Parathyroid adenoma (tissue), 2 donors: ENCODE results near the gene MGAT4D.

Source experiments
- H2AFZ ChIP-seq: fragments of 300-600 bp; sonication (generic); one replicate; pipeline ENCODE4 v1.7.0; 2017; ENCODE audit warnings: antibody characterized with exemption, mild to moderate bottlenecking
- H3K27ac ChIP-seq: fragments of 300-600 bp; sonication (generic); one replicate; pipeline ENCODE4 v1.7.0; 2017
- H3K27me3 ChIP-seq: fragments of 300-600 bp; sonication (generic); one replicate; pipeline ENCODE4 v1.7.0; 2017; ENCODE audit warnings: low read length; ENCODE audit not compliant: control insufficient read depth, insufficient read depth
- H3K36me3 ChIP-seq: fragments of 300-600 bp; sonication (generic); one replicate; pipeline ENCODE4 v1.7.0; 2017; ENCODE audit warnings: low read length; ENCODE audit not compliant: control insufficient read depth, insufficient read depth
- H3K4me1 ChIP-seq: fragments of 300-600 bp; sonication (generic); one replicate; pipeline ENCODE4 v1.7.0; 2017; ENCODE audit warnings: control low read depth
- H3K4me2 ChIP-seq: fragments of 300-600 bp; sonication (generic); one replicate; pipeline ENCODE4 v1.7.0; 2017; ENCODE audit warnings: low read length
- H3K4me3 ChIP-seq: fragments of 300-600 bp; sonication (generic); one replicate; pipeline ENCODE4 v1.7.0; 2017; ENCODE audit warnings: low read depth, low read length
- H3K79me2 ChIP-seq: fragments of 300-600 bp; sonication (generic); one replicate; pipeline ENCODE4 v1.7.0; 2017; ENCODE audit warnings: control low read depth
- H3K9ac ChIP-seq: fragments of 300-600 bp; sonication (generic); one replicate; pipeline ENCODE4 v1.7.0; 2017; ENCODE audit warnings: mild to moderate bottlenecking
- H3K9me3 ChIP-seq: fragments of 300-600 bp; sonication (generic); one replicate; pipeline ENCODE4 v1.7.0; 2017; ENCODE audit warnings: low read length; ENCODE audit not compliant: control insufficient read depth
- TF ChIP-seq, protein P1 (sequence below): fragments of 300-600 bp; sonication (generic); IDR thresholded peaks from one replicate; pipeline ENCODE4 v1.7.0; 2017; ENCODE audit warnings: antibody characterized with exemption, mild to moderate bottlenecking
- donor health status: primary hyperparathyroidism.

Gene MGAT4D

DNA sequence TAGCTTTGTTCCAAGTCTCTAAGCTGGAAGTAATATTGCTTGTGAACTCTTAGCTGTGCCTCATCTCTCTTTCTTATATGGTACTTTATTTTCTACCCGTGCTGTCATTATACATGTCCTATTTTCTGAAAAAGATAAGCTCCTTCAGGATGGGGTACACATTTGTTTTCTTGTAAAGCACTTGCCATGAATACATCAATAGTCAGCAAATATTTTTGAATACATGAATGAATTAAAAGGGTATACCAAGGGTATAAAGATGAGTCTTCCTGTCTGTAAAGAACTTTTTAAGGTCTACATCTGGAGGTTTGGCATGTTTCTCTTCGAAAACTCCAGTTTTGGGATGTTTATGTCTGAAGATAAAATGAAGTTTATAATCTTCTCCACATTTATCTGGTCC lies 98.0 kb downstream of the MGAT4D start:
- H3K4me2 ChIP-seq: no peak overlapping the region
- no peak overlapping the region for H3K9ac ChIP-seq
- no peaks in the 10 kb centered on the region for H3K4me1 ChIP-seq
- H3K27me3 ChIP-seq: no peaks in the 10 kb centered on the region
- H3K27ac ChIP-seq: no peak overlapping the region
- TF ChIP-seq, protein P1, sequence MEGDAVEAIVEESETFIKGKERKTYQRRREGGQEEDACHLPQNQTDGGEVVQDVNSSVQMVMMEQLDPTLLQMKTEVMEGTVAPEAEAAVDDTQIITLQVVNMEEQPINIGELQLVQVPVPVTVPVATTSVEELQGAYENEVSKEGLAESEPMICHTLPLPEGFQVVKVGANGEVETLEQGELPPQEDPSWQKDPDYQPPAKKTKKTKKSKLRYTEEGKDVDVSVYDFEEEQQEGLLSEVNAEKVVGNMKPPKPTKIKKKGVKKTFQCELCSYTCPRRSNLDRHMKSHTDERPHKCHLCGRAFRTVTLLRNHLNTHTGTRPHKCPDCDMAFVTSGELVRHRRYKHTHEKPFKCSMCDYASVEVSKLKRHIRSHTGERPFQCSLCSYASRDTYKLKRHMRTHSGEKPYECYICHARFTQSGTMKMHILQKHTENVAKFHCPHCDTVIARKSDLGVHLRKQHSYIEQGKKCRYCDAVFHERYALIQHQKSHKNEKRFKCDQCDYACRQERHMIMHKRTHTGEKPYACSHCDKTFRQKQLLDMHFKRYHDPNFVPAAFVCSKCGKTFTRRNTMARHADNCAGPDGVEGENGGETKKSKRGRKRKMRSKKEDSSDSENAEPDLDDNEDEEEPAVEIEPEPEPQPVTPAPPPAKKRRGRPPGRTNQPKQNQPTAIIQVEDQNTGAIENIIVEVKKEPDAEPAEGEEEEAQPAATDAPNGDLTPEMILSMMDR: no peak
- H3K9me3 ChIP-seq: no peaks in the 10 kb centered on the region
- no peaks in the 10 kb centered on the region for H3K79me2 ChIP-seq
- H2AFZ ChIP-seq: no peak overlapping the region
- H3K4me3 ChIP-seq: no peak overlapping the region
- no peaks in the 10 kb centered on the region for H3K36me3 ChIP-seq

DNA sequence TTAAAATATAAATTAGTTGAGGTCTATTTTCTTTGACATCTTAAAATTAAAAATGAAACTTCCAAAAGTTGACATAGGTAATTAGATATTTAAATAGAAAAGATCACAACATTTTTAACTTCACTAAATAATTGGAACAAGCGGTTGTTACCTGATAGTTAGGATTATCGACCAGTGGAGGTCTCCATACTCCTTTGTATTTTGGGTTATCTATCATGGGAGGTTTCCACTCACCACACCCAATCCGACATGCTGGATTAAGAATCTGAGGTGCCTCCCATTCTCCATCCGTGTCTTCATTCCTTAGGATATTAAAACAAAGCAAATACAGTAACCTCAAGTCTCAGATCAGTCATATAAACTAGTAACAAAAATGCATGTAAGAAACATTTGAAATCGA lies 102.4 kb downstream of the MGAT4D start:
- H3K27ac ChIP-seq: no peak overlapping the region
- no peak overlapping the region for H2AFZ ChIP-seq
- no peak overlapping the region for H3K4me2 ChIP-seq
- no peaks in the 10 kb centered on the region for H3K27me3 ChIP-seq
- H3K79me2 ChIP-seq: no peaks in the 10 kb centered on the region
- H3K9me3 ChIP-seq: no peaks in the 10 kb centered on the region
- H3K36me3 ChIP-seq: no peaks in the 10 kb centered on the region
- H3K4me3 ChIP-seq: no peak overlapping the region
- no peak overlapping the region for H3K9ac ChIP-seq
- no peaks in the 10 kb centered on the region for H3K4me1 ChIP-seq
- TF ChIP-seq, protein P1: no peak
